Neural progenitor cell (in vitro differentiated cells): ENCODE measurements around the gene NHSL1.

Source experiments
- CTCF ChIP-seq: fragments of 200-600 bp; sonication (generic); IDR thresholded peaks from 2 replicates; pipeline ENCODE4 v1.5.1; 2017; ENCODE audit warnings: antibody characterized with exemption, mild to moderate bottlenecking
- EZH2 ChIP-seq: fragments of 200-600 bp; sonication (generic); IDR thresholded peaks from 2 replicates; pipeline ENCODE4 v1.6.1; 2017; ENCODE audit warnings: antibody characterized with exemption, mild to moderate bottlenecking, moderate library complexity
- EZH2phosphoT487 ChIP-seq: fragments of 200-600 bp; sonication (generic); IDR thresholded peaks from 2 replicates; pipeline ENCODE4 v1.6.1; 2017; ENCODE audit warnings: antibody characterized with exemption

- no peak for TF ChIP-seq EZH2phosphoT487
- no peak for TF ChIP-seq CTCF
- no peak for TF ChIP-seq EZH2
These were observed 2.0 kb downstream of the NHSL1 start for GRCh38 chr6:138497286-138497685.
